GM21529 (cell line): ENCODE measurements around the gene C3orf38.
"Not testable (repeated sequence)": the region's sequence is repeated elsewhere in the genome, so short reads cannot be mapped to it uniquely, and the experiment has no call there.

Source experiments
- ATAC-seq: cut with Tn5 transposase; IDR thresholded peaks from one replicate; pipeline ENCODE4 v1.9.1; 2021; ENCODE audit not compliant: unreplicated experiment

C3orf38 gene

GRCh38 chr3:88152841-88153240, 3.1 kb downstream of the C3orf38 start:
- no peak for ATAC-seq

GRCh38 chr3:88166419-88166971, 16.7 kb downstream of the C3orf38 start:
- no peak for ATAC-seq

DNA sequence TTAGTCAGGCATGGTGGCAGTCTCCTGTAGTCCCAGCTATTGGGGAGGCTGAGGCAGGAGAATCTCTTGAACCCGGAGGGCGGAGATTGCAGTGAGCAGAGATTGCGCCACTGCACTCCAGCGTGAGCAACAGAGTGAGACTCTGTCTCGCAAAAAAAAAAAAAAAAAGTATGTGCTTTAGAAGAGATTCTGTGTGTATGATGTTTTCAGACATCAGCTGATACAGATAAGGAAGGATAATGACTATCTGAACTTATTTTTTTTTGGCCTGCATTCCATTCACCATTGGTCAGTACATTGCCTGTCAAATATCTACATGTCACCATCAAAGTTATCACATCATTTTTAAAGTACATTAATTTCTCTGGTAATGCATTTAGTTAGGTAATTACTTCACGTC, 17.4 kb downstream of the C3orf38 start:
- no peak for ATAC-seq

DNA sequence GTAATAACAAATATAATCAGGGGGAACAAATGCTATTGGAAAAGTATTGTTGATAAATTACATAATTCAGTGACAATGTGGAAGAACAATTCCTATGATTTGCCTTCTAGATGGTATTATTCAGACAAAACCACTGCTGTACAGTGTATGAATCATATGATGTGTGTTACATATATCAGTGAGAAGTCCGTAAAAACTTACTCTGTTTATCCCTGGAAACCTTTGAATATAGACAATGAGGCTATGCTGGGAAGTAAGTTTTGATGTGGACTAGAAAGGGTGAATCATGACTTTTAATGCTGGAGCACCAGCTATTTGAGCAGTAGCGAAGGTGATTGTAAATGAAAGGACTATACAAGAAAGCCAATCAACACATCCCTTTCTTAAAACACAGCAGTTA, 17.9 kb downstream of the C3orf38 start:
- no peak for ATAC-seq

- no peak for ATAC-seq
Measured at GRCh38 chr3:88168171-88168570, 18.4 kb downstream of the C3orf38 start.

DNA sequence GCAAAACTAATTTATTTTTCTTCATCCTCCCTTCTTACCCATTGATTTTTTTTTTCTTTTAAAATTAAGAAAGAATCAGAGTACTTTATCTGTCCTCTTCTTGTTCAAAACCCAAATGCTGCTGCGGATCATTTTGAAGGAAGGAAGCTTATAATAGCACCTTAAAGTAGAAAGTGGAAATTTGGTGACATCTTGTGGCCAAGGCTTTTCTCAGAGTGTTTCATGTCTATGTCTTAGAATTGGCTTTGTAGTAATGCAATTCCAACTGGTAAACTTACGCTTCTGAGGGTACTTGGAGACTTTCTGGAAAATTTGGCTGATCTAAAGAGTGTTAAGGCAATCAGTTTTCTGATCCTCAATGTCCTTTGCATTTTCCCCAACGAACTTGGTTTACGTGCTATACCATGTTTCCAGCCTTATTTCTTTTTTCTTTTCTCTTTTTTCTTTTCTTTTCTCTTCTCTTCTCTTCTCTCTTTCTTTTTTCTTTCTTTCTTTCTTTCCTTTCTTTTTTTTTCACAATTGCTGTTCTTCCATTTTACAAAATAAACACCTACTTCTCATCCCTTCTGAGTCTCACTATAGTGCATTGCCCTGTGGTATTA, 30.7 kb downstream of the C3orf38 start:
- ATAC-seq = peak; percentile 96

DNA sequence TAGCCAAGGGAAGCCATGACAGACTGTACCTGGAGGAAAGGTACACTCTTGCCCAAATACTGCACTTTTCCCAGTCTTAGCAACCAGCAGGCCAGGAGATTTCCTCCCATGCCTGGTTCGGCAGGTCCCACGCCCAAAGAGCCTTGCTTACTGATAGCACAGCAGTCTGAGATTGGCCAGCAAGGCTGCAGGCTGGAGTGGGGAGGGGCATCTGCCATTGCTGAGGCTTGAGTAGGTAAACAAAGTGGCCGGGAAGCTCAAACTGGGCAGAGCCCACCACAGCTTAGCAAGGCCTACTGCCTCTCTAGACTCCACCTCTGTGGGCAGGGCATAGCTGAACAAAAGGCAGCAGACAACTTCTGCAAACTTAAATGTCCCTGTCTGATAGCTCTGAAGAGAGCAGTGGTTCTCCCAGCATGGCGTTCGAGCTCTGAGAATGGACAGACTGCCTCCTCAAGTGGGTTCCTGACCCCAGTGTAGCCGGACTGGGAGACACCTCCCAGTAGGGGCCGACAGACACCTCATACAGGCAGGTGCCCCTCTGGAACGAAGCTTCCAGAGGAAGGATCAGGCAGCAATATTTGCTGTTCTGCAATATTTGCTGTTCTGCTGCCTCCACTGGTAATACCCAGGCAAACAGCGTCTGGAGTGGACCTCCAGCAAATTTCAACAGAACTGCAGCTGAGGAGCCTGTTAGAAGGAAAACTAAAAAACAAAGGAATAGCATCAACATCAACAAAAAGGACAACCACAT, 32.6 kb downstream of the C3orf38 start:
- not testable (repeated sequence) for ATAC-seq

DNA sequence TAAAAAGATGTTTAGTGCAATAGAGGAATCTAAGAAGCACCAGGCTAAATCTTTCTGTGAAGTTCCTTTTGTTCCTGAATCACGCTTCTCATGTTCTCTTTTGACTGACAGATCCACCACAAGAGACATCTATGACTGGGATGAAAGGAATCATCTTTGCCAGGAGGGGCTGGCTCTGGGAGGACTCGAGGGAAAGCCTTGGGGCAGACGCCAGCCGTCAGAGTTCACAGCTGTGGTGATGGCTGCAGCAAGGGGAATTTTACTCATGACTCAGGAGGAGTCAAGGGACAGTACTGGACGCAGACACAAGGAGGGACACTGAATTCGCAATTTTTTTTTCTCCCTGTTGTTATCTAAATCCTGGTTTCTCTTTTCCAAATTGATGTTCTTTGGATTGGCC, 38.7 kb downstream of the C3orf38 start:
- ATAC-seq = no peak

GRCh38 chr3:88189361-88189810, 39.6 kb downstream of the C3orf38 start:
- peak; percentile 96 for ATAC-seq

GRCh38 chr3:88191872-88192409, 42.2 kb downstream of the C3orf38 start:
- ATAC-seq = no peak

GRCh38 chr3:88192631-88193030, 42.9 kb downstream of the C3orf38 start:
- no peak for ATAC-seq

DNA sequence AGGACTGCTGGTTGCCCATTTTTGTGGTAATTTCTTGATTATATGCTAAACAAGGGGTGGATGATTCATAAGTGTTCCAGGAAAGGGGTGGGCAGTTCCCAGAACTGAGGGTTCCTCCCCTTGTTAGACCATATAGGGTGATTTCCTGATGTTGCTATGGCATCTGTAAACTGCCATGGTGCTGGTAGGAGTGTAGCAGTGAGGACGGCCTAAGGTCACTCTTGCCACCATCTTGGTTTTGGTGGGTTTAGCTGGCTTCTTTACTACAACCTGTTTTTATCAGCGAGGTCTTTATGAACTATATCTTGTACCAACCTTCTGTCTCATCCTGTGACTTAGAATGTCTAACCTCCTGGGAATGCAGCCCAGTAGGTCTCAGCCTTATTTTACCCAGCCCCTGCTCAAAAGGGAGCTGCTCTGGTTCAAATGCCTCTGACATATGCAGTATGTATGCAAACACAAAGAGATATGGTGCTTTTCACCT, 46.2 kb downstream of the C3orf38 start:
- no peak for ATAC-seq

DNA sequence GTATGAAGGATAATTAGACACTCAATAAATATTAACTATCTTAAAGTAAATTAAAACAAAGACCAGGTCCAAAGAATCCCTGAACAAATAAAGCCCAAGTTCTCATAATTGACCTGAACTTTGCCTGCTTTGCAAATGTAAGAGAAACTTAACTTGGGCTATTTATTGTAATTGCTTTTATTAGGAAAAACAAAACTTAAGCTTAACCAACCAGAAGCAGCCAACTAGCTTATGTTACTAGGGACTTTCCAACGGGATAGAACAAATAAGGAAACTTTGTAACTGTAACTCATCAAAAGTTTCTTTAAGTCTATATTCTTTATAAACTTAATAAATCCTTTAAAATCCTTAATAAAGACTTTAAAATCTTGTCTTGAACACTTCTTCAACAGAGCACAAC, 48.4 kb downstream of the C3orf38 start:
- no peak for ATAC-seq

DNA sequence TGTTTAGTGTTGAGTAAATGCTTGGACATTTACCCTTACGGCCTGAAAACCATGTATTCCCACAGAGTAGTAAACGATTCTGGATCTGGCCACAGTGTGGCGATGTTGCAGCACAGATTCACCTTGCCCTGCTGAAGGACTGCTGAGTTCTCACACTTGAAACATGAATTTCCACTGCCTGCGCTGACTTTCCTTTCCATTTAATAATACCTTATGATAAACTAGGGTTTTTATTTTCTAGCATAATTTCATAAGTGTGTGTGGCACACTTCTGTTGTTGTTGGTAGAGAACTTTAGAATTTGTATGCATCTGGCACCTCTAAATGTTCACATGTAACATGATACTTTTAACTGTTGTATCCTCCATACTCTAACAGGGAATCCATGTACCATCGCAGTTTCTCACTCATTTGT, 53.9 kb downstream of the C3orf38 start:
- ATAC-seq = peak; percentile 97
